ENCODE data around the gene LIMCH1.

LIMCH1 gene

GRCh38 chr4:41602113-41602512 is 64.2 kb downstream of the LIMCH1 start:
- DNase-seq (ENCODE audit: insufficient read length, low spot score): no peak
- no peak for FAIRE-seq

GRCh38 chr4:41602886-41603498 is 65.0 kb downstream of the LIMCH1 start:
- FAIRE-seq (no peak), DNase-seq (ENCODE audit: insufficient read length, low spot score) (no peak)

GRCh38 chr4:41609851-41610250 is 71.9 kb downstream of the LIMCH1 start:
- DNase-seq (ENCODE audit: insufficient read length, low spot score) (no peak), FAIRE-seq (no peak)

DNA sequence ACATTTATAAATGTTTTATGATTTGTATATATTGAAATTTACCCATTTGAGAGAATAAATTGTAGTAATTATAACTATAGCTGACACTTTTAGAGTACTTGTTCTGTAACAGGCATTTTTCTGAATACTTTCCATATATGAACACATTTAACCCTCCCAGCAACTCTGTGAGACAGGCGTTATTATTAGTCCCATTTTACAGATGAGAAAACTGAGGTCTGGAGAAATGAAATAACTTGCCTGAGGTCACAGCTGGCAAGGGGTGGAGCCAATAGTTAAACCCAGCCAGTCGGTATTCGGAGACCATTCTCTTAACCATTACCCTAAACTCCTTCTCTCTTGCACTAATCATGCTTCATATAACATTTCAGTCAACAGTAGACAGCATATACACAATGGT is 72.5 kb downstream of the LIMCH1 start:
- no peak for FAIRE-seq
- DNase-seq (ENCODE audit: insufficient read length, low spot score): no peak

DNA sequence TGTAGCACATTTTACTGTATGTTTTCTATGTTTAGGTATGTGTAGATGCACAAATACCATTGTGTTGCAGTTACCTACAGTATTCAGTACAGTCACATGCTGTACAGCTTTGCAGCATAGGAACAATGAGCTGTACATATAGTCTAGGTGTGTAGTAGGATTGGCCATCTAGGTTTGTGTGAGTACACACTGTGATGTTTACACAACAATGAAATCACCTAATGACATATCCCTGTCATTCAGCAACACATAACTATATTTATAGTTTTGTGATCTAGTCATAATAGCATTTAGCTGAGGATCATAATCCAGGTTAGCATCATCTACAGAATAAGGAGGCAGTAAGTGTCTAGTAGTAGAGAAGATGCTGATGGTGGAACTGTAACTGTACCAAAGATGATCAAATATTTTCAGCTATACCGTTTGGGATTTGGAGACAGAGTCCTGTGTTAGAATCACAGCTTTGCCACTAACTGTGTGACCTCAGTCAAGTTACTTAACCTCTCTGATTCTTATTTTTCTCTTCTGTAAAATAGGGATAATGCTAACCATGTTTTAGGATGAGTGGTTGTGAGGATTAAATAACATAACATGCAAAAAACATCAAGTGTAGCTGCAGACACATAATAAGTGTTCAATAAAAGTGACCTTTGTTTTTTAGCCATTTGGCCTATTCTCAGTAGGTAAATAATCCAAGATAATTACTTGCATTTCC is 73.3 kb downstream of the LIMCH1 start:
- no peak for DNase-seq (ENCODE audit: insufficient read length, low spot score)
- FAIRE-seq: peak; percentile 13

GRCh38 chr4:41611881-41612871 is 74.2 kb downstream of the LIMCH1 start:
- DNase-seq (ENCODE audit: insufficient read length, low spot score): no peak
- no peak for FAIRE-seq

GRCh38 chr4:41613386-41613785 is 75.4 kb downstream of the LIMCH1 start:
- FAIRE-seq: no peak
- DNase-seq (ENCODE audit: insufficient read length, low spot score): no peak

DNA sequence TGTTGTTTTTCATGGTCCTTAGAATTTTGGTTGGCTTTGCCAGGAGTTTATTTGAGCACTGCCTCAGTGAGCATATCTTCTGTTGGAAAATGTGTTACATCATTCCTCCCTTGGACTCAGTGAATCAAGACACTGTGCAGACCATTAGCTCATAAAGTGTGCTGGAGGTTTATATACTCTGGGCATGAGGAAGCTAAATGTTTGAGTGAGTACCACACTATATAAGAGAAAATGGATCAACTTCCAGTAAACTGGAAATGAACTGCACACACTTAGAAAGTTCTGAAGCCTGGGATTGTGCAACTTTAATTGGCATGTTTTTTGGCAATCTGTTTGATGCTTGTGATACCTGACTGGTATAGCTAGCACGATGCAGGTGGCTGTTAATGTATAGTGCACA is 75.9 kb downstream of the LIMCH1 start:
- FAIRE-seq (peak; percentile 62), DNase-seq (ENCODE audit: insufficient read length, low spot score) (no peak)

- DNase-seq (ENCODE audit: insufficient read length, low spot score): no peak
- FAIRE-seq: no peak
Measured at GRCh38 chr4:41614519-41614918, 76.6 kb downstream of the LIMCH1 start.

DNA sequence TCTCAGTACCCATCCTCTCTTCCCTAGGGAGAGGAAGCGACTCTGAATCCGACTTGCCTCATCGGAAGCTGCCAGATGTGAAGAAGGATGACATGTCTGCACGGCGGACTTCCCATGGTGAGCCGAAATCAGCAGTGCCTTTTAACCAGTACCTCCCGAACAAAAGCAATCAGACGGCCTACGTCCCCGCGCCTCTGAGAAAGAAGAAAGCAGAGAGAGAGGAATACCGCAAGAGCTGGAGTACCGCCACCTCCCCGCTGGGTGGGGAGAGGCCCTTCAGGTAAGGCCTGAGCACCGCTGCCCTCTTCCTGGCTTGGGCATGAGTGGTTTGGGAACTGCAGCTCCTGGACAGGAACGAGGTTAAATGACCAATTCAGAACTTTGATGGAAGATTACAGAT is 81.2 kb downstream of the LIMCH1 start:
- FAIRE-seq (no peak), DNase-seq (ENCODE audit: insufficient read length, low spot score) (no peak)

DNA sequence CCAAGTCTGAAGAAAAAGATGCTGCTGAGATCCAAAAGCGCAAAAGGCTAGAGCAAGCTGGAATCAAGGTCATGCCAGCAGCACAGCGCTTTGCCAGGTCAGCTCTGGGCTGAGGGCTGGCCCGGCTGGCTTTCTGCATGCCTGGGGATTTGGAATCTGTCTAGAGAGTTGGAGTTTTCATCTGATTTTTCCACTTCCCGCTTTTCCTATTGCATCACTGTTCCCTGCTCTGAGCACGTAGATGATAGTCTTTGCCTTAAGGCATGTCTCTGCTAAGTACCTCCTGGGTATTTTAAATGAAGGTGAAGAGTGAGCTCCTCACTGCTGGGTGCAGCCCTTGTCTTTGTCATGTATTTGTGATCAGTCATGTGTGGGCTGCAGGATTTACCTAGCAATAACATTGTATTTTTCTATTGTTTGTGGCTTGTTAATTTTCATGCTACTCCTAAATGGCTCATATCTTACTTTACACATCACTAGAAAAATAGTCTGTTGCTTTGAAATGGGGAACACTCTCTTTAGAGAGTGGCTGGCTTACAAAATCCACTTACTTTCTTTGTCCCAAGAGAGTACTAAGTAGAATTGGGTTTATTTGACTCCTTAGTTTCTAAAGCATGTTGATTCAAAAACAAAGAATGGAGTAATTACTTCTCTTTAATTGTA is 82.8 kb downstream of the LIMCH1 start:
- FAIRE-seq (no peak), DNase-seq (ENCODE audit: insufficient read length, low spot score) (no peak)

DNA sequence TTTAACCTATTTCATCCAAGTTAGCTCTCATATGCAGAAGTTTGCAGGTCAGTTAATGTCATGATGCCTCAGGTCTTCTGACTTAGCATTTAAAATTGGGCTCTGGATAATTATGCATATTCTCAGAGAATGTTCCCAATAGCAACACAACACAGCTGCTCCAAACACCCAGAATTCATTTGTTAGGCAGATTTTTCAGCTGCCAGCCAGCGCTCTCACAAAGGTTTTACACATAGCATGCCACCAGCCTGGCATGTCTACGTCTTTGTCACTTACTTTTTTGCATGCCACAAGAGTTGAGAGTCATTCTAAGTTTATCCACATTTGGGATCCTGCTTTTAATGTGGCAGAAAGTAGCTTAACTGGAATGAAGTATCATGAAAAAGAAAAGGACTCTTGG is 84.8 kb downstream of the LIMCH1 start:
- DNase-seq (ENCODE audit: insufficient read length, low spot score) (no peak), FAIRE-seq (no peak)

DNA sequence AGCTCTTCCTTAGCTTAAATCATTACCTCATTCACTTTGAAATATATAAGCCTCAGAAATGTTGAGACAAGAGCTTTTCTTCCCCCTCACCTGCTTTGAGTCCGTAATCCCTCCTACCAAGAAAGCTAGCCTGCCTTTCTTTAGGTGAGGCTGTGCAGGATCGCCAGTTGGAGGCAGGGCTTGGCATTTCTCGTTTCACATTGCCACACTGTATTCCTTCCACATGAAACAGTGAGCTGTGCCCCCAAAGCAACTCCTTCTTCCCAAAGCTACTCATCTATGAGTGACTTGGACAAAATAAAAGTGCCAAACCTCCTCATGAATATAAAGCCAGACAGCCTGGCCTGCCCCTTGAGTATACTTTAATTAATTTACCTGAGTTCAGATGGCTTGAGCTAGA is 86.8 kb downstream of the LIMCH1 start:
- FAIRE-seq (no peak), DNase-seq (ENCODE audit: insufficient read length, low spot score) (no peak)

GRCh38 chr4:41625531-41625930 is 87.6 kb downstream of the LIMCH1 start:
- DNase-seq (ENCODE audit: insufficient read length, low spot score) (no peak), FAIRE-seq (no peak)

DNA sequence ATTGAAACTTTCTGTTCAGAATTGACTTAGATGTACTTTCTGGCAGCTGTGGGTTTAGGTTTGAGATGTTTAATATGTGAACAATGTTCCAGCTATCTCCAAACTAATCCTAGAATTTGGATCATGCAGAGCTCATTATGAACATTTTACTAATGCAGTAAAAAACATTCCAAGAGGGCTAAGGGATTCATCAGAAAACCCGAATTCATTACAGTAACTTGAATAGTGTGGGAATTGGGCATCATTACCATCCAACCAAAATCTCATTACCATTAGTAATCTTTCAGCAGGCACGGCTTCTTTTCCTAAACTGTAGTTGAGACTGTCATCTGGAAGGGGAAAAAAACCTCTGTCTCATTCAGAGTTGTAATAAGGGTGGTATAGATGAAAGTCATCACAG is 91.0 kb downstream of the LIMCH1 start:
- no peak for FAIRE-seq
- DNase-seq (ENCODE audit: insufficient read length, low spot score): no peak

DNA sequence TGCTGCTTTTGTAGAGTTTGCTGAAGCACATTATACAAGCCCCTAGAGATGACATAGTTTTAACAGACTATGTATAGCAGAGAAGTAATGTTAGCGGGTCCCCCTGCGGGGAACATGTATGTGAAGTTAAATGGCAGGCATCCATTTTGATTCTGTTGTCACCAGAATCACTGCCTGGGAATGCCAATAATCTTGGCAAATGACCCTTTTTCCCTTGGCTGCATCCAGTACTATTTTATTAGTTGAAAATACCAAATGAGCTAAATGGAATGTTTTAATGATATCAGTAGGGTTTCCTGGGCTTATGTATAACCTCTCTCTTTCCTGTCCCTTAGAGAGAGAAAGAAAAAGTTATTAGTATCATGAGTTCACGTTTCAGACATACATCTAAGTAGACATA is 93.6 kb downstream of the LIMCH1 start:
- DNase-seq (ENCODE audit: insufficient read length, low spot score) (no peak), FAIRE-seq (no peak)

DNA sequence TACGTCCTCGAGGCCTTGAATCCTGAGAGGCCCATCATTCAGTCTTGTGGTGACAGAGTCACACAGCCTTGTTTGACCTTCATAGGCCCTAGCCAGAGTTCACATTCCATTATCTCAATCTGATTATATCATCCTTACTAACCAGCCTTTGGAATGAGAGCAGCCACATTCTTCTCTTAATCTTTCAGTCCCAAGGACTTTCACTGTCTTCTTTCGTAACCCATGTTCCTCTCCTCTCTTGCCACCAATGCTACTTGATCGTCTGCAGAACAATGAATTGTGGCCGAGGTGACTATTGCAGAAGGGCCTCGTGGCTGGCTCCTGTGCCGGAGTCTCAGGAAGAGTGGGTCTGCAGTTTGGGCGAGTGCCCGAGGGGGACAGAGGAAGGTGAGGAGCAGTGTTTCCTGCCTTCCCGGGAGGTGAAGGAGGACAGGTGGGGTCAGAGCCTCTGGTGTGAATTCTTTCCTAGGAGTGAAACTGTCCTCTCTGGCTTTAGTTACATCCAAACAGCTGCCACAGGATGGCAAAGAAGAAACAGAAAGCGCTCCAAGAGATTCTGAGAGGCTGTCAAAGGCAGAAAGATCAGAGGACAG is 94.6 kb downstream of the LIMCH1 start:
- peak; percentile 31 for FAIRE-seq
- peak; percentile 38 for DNase-seq (ENCODE audit: insufficient read length, low spot score)

- FAIRE-seq: no peak
- DNase-seq (ENCODE audit: insufficient read length, low spot score): no peak
Measured at GRCh38 chr4:41633321-41633720, 95.4 kb downstream of the LIMCH1 start.

- DNase-seq (ENCODE audit: insufficient read length, low spot score) (no peak), FAIRE-seq (no peak)
Measured at GRCh38 chr4:41635441-41635840, 97.5 kb downstream of the LIMCH1 start.

- FAIRE-seq: no peak
- no peak for DNase-seq (ENCODE audit: insufficient read length, low spot score)
Measured at GRCh38 chr4:41638203-41638602, 100.2 kb downstream of the LIMCH1 start.

- FAIRE-seq (no peak), DNase-seq (ENCODE audit: insufficient read length, low spot score) (no peak)
Measured at GRCh38 chr4:41638866-41639265, 100.9 kb downstream of the LIMCH1 start.
